Tibial nerve (tissue), 4 donors: ENCODE results near the gene TTN. TPM values are rescaled to one million over a fixed set of nuclear protein-coding genes. Genes with fewer than 3 reads are reported as not detected.

Experiments
- DNase-seq, 2 donors: peaks; one replicate each; pipeline ENCODE4 v3.0.0-alpha.2; 2019; ENCODE audit warnings: low spot score in 2 of 2
- H3K27ac ChIP-seq, 4 donors: fragments of 200-600 bp; sonication (generic) in 3 of 4; one replicate each; pipeline ENCODE4 v1.5.1; 2017 to 2019; ENCODE audit warnings: mild to moderate bottlenecking in 1 of 4
- H3K27me3 ChIP-seq, 2 donors: fragments of 200-600 bp; sonication (generic) in 1 of 2; one replicate each; pipeline versions ENCODE4 v1.5.1 to v1.6.0; 2017 to 2019
- H3K36me3 ChIP-seq, 3 donors: fragments of 200-600 bp; sonication (generic); one replicate each; pipeline ENCODE4 v1.5.1; 2018 to 2019
- H3K4me1 ChIP-seq, 4 donors: fragments of 200-600 bp; sonication (generic) in 3 of 4; one replicate each; pipeline ENCODE4 v1.5.1; 2017 to 2019
- H3K4me3 ChIP-seq, 4 donors: fragments of 200-600 bp; sonication (generic) in 3 of 4; one replicate each; pipeline ENCODE4 v1.5.1; 2017 to 2019; ENCODE audit warnings: mild to moderate bottlenecking in 1 of 4, moderate library complexity in 1 of 4
- H3K9me3 ChIP-seq, 4 donors: fragments of 200-600 bp; sonication (generic) in 3 of 4; one replicate each; pipeline ENCODE4 v1.5.1; 2017 to 2019
- CTCF ChIP-seq, 5 experiments: fragments of 200-600 bp in 3 of 5; fragments of 450-650 bp in 2 of 5; sonication (generic) in 3 of 5; IDR thresholded peaks; one replicate each; pipeline ENCODE4 v1.5.1; 2016 to 2019; ENCODE audit warnings: antibody characterized with exemption in 5 of 5, mild to moderate bottlenecking in 3 of 5, moderate library complexity in 2 of 5
- EP300 ChIP-seq, 2 donors: sonication (generic); formaldehyde crosslinking; IDR thresholded peaks; one replicate each; pipeline ENCODE4 v1.6.1; 2017; ENCODE audit warnings: antibody characterized with exemption in 2 of 2, mild to moderate bottlenecking in 1 of 2
- POLR2A ChIP-seq, 2 donors: fragments of 450-650 bp; IDR thresholded peaks; one replicate each; pipeline ENCODE4 v1.6.1; 2017; ENCODE audit warnings: antibody characterized with exemption in 2 of 2, mild to moderate bottlenecking in 2 of 2, moderate library complexity in 2 of 2
- WGBS, 2 donors: methylation state at CpG; one replicate each; pipeline ENCODE4 v1.1.5; 2018; 5-methylcytosine and 5-hydroxymethylcytosine counted together
- total RNA-seq, 4 donors: library from RNA; depleted of rRNA; stranded (reverse); fragments of >200 nt; gene quantifications; one replicate each; pipeline ENCODE4 v1.1.0, GENCODE V29; 2016

The TTN gene
- total RNA-seq, result 10 to 100 TPM in 2 of 4 donors, 1 to 10 TPM in 2; 4.7 to 15.5 (median 9.2) TPM

GRCh38 chr2:178807227-178808008, at the start of gene TTN:
TSS of gene TTN (minus strand) at chr2:178807423. CDS start at chr2:178804642, 2,781 bp downstream.
- H3K27me3 ChIP-seq, result no peaks in the 10 kb centered on the region
- TF ChIP-seq EP300 (IDR thresholded peaks at IDR 0.05), result no peak
- no peak for TF ChIP-seq POLR2A (IDR thresholded peaks at IDR 0.05)
- no peak for TF ChIP-seq CTCF (IDR thresholded peaks at IDR 0.05)
- H3K36me3 ChIP-seq, result no peaks in the 10 kb centered on the region
- no peaks in the 10 kb centered on the region for H3K4me1 ChIP-seq
- no peak within 1 kb of the TSS for H3K27ac ChIP-seq
- WGBS, 2 donors, result 92 to 95% methylated on average over 10 of the region's 10 CpGs
- no peaks in the 10 kb centered on the region for H3K9me3 ChIP-seq
- H3K4me3 ChIP-seq, result no peak within 1 kb of the TSS
- DNase-seq, result no peak

- Histone ChIP-seq H3K9me3 (no peaks in the 10 kb centered on the region), H3K27me3 (no peaks in the 10 kb centered on the region), H3K27ac (no peak overlapping the region), H3K4me1 (peaks cover 0 to 11% (median 3%) of the 10 kb centered on the region in 4 donors), H3K36me3 (no peaks in the 10 kb centered on the region), H3K4me3 (no peak overlapping the region)
- TF ChIP-seq EP300 (IDR thresholded peaks at IDR 0.05), result no peak
- no peak for TF ChIP-seq POLR2A (IDR thresholded peaks at IDR 0.05)
- TF ChIP-seq CTCF (IDR thresholded peaks at IDR 0.05), result no peak
- no peak for DNase-seq
Observed at GRCh38 chr2:178855151-178855550, 47.9 kb upstream of the TTN start.

GRCh38 chr2:178848335-178848734, 41.1 kb upstream of the TTN start:
- no peaks in the 10 kb centered on the region for H3K36me3 ChIP-seq
- no peak for DNase-seq
- no peaks in the 10 kb centered on the region for H3K9me3 ChIP-seq
- WGBS, 2 donors, result 96 to 98% methylated on average over 5 of the region's 5 CpGs
- H3K27me3 ChIP-seq, result no peaks in the 10 kb centered on the region
- H3K4me1 ChIP-seq, result peaks cover 0 to 8% (median 0%) of the 10 kb centered on the region in 4 donors
- no peak overlapping the region for H3K27ac ChIP-seq
- no peak overlapping the region for H3K4me3 ChIP-seq
- TF ChIP-seq CTCF (IDR thresholded peaks at IDR 0.05) (no peak), POLR2A (IDR thresholded peaks at IDR 0.05) (no peak), EP300 (IDR thresholded peaks at IDR 0.05) (no peak)

GRCh38 chr2:178846458-178846802, 39.2 kb upstream of the TTN start:
- Histone ChIP-seq H3K36me3 (no peaks in the 10 kb centered on the region), H3K9me3 (no peaks in the 10 kb centered on the region), H3K4me1 (peaks cover 0 to 8% (median 0%) of the 10 kb centered on the region in 4 donors), H3K27me3 (no peaks in the 10 kb centered on the region), H3K4me3 (no peak overlapping the region), H3K27ac (no peak overlapping the region)
- WGBS, 2 donors, result 70 to 75% methylated on average over 2 of the region's 2 CpGs
- DNase-seq, result no peak
- TF ChIP-seq CTCF (IDR thresholded peaks at IDR 0.05), result no peak
- no peak for TF ChIP-seq EP300 (IDR thresholded peaks at IDR 0.05)
- no peak for TF ChIP-seq POLR2A (IDR thresholded peaks at IDR 0.05)

- no peaks in the 10 kb centered on the region for H3K36me3 ChIP-seq
- TF ChIP-seq EP300 (IDR thresholded peaks at IDR 0.05), result no peak
- no peak for TF ChIP-seq POLR2A (IDR thresholded peaks at IDR 0.05)
- TF ChIP-seq CTCF (IDR thresholded peaks at IDR 0.05), result no peak
- peaks cover 0 to 8% (median 0%) of the 10 kb centered on the region in 4 donors for H3K4me1 ChIP-seq
- no peak overlapping the region for H3K27ac ChIP-seq
- no peaks in the 10 kb centered on the region for H3K27me3 ChIP-seq
- H3K4me3 ChIP-seq, result no peak overlapping the region
- no peaks in the 10 kb centered on the region for H3K9me3 ChIP-seq
- DNase-seq, result no peak
- 53 to 54% methylated on average over 2 of the region's 2 CpGs for whole genome bisulfite sequencing, 2 donors
Observed at GRCh38 chr2:178845566-178846457, 38.6 kb upstream of the TTN start.
